ENCODE measurements around the gene FANCB.

GRCh38 chrX:14922437-14922836, 49.6 kb upstream of the FANCB start:
- TF ChIP-seq CTCF (conservative IDR thresholded peaks at IDR 0.05) (no peak), ZFX (IDR thresholded peaks at IDR 0.05) (no peak)

All from C4-2B (cell line).